HG02642 (cell line): ENCODE measurements around the gene OSBPL9.
A peak's percentile ranks its signal among the peaks of the same experiment; 100 is the strongest.

ENCODE experiments used
- ATAC-seq: cut with Tn5 transposase; IDR thresholded peaks from one replicate; pipeline ENCODE4 v1.9.1; 2021; ENCODE audit warnings: mild to moderate bottlenecking; ENCODE audit not compliant: unreplicated experiment, poor library complexity

Gene OSBPL9, protein sequence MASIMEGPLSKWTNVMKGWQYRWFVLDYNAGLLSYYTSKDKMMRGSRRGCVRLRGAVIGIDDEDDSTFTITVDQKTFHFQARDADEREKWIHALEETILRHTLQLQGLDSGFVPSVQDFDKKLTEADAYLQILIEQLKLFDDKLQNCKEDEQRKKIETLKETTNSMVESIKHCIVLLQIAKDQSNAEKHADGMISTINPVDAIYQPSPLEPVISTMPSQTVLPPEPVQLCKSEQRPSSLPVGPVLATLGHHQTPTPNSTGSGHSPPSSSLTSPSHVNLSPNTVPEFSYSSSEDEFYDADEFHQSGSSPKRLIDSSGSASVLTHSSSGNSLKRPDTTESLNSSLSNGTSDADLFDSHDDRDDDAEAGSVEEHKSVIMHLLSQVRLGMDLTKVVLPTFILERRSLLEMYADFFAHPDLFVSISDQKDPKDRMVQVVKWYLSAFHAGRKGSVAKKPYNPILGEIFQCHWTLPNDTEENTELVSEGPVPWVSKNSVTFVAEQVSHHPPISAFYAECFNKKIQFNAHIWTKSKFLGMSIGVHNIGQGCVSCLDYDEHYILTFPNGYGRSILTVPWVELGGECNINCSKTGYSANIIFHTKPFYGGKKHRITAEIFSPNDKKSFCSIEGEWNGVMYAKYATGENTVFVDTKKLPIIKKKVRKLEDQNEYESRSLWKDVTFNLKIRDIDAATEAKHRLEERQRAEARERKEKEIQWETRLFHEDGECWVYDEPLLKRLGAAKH

DNA sequence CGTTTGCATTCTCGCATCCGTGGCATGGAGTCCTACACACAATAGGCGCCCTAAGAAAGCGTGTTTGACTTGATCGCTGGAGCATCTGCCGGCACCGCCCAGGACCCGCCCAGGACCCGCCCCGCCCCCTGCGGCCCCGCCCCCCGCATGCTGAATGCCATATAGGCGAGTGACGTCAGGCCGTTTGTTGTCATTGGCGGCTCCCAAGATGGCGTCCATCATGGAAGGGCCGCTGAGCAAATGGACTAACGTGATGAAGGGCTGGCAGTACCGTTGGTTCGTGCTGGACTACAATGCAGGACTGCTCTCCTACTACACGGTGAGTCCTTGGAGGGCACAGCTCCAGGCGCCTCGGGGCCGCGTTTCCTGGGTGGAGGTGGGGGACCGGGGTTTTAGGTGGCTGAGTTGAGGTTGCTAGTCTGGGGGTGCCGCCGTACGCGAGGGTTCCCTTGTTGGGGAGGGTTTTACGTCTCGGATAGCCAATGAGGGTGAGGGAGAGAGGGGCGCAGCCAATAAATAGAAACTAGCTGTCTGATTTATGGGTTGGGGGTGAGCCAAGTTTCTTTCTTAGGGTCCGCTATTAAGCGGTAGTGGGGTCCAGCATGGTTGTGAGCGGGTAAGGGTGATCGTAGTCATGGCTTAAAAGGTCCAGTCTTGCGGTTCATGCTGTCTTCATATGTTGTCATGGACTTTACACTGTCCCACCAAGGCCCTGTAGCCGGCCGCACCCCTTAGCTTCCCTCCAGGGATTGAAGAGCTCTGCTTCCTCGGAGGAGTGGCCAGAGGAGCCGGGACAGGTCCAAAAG, at the start of gene OSBPL9:
Gene OSBPL9 (plus strand): TSS at position 190 of the 806 bp plus-strand sequence. CDS start 19 bp downstream, at position 209.
- peak; percentile 92 for ATAC-seq

DNA sequence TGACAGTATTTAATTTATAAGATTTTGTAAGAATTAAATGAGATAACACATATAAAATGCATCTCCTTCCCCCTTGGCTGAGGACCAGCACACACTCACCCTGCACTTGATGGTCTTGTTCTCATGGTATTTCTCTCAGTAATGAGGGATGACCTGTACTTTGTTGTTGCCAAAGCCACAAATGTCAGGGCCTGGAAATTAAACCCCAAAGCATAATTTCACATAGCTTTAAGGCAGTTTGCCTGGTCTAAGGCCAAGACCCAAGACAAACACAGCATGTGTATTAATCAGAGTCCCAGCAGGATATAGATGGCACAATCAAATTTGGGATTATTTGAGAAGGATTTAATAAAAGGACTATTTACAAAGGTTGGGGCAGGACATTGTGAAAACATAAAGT, 49.2 kb upstream of the OSBPL9 start:
- no peak for ATAC-seq

DNA sequence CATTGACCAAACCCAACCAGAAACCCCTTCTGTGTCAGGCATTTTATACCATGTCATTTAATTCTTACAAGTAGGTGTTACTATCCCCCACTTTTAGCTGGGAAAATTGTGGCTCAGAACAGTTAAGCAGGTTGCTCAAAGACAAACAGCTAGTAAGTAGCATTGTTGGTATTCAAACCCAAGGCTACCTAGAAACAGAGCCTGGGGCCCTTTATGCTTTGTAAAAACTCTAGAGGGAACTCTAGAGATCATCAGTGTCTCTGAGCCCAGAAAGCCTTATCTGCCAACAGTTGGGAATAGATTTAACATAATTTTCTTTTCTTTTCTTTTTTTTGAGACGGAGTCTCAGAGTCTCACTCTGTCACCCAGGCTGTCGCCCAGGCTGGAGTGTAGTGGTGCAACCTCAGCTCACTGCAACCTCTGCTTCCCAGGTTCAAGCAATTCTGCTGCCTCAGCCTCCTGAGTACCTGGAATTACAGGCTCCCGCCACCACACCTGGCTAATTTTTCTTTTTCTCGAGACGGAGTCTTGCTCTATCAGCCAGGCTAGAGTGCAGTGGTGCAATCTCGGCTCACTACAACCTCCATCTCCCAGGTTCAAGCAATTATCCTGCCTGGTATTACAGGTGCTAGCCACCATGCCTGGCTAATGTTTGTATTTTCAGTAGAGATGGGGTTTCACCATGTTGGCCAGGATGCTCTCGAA, 48.5 kb upstream of the OSBPL9 start:
- ATAC-seq: no peak

DNA sequence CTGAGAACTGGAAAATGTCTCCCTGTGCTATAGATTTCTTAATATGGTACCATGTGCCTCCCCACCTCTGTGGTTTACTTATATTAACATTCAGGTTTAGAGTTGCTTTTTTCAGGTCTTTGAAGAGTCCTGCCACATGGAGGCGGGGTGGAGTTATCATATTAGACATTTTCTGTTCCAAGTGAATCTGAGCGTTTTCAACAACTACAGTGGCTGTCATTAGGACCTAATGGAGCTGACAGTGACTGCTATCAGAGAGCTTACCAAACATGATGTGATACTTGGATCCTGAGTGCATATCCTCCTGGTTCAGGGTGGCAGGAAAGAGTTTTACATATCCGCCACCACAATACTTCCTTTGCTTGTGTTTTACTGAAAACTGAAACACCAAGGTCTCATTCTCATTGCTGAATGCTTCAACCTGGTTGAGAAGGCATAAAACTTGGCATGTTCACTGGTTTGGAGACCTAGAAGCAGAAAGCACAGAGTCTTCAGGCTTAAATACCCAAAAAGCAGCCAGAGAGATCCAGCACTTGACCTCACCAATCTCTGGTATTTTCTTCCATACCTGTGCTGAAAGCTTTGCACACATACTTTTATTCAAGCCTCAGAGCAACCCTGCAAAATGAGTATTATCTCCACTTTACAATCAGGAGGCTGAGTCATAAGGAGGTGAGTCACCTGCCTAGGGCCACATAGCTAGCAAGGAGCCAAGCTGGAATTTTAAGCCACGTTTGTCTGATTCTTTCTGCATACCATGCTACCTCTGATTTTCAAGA, 47.4 kb upstream of the OSBPL9 start:
- ATAC-seq: peak; percentile 84

DNA sequence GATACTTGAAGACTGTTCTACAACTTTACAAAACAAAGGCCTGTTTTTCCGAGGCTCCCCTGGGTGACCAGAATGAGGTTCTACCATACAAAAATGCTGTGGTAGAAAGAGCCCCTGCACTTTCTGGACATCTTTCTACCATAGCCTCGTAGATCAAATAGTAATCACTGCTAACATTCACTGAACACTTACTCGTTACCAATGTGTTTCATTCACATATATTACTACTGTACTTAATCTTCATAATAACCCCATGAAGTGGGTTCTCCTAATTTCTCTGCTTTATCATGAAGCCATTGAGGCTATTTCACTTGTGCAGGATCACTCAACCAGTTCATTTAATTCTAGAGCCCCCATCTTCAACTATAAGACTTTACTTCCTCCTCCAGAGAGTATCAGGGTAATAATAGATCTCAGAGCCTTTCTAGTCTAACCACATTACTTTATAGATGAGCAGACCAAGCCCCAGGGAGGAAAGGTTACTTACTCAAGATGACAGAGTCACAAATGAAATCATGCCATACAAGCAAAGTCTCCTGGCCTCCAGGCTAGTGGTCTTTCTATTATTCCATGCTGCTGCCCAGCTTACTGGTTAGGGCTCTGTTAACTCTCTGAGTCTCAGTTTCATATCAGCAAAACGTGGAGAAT, 46.7 kb upstream of the OSBPL9 start:
- ATAC-seq: no peak

DNA sequence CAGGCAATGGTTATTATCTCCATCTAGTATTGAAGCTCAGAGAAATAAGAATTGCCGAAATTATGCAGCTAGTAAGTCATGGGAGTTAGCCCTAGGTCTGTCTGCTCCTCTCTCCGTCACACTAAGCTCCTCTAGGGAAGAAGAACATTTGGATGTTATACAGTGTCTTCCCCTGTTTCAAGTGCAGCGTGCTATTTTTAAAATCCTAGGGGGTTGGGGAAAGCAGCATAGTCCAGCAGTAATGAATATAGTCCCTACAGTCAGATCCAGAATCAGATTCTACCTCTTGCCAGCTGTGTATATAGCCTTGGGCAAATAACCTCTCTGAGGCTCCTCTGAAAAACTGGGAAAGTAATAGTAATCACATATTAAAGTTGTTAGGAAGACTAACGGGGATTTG, 44.5 kb upstream of the OSBPL9 start:
- no peak for ATAC-seq

DNA sequence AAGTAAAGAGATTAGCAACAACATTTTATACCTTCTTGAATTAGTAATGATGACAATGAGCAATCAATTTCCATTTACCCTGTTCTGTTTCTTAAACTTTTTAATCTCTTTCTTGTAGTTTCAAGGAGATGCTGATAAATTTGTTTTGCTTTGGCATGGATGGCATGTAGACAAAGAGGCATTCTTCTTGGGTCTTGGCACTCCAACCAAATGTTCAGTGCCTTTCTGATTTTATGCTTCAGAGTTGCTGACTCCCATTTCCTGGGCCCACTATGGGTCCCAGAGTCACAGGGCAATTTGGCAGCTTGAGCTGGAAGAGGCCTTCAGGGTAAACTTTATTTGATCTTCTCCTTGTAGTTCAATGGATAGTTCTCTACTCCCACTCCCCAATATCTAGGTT, 42.1 kb upstream of the OSBPL9 start:
- ATAC-seq: no peak

DNA sequence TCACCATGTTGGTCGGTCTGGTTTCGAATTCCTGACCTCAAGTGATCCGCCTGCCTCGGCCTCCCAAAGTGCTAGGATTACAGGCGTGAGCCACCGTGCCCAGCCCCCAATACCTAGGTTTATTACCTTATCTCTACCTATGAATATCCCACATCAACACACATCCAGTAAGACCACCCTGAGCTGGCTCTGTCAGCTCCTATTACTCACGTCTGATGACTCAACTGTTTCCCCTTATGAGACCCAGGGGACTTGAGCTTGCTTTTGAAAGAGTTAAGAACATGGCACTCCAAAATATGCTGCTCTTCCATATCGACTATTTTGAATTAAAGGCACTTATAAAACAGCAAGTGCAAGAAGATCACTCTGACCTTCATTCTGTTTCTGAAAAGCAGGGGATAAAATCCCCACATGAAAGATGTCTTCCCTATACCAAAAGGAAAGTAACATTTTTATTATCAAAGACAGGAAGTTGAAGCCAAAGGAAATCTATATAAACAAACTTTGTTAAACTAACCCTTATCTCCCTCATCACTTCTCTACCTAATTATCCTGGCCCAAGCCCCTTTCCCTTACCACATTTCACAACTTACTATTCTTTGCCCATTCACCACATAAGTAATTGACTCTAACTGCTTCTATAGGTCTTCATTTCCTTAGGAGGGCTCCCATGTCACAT, 41.3 kb upstream of the OSBPL9 start:
- no peak for ATAC-seq

DNA sequence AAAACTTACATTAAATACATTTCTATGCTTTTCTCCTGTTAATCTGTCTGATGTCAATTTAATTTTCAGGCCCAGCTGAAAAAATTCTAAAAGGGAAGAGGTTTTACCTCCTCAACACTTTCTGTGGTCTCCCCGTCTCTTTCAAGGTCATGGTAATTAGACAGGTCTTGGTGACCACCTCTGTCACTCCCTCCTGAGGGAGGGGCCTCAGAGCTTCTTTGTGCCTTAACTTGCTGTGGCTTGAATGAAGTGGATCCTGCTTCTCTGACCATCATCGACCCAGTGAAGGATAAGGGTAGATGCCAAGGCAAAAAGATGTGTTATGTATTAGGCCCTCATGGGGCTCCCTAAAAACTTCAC, 40.8 kb upstream of the OSBPL9 start:
- no peak for ATAC-seq

DNA sequence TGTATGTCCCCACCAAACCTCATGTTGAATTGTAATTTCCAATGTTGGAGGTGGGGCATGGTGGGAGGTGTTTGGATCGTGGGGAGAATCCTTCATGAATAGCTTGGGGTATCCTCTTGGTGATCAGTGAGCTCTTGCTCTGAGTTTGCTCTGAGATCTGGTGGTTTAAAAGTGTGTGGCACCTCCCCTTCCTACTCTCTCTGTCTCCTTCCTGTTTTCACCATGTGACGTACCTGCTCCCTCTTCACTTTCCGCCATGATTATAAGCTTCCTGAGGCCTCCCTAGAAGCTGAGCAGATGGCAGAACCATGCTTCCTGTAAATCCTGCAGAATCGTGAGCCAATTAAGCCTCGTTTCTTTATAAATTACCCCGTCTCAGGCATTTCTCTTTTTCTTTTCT, 40.0 kb upstream of the OSBPL9 start:
- ATAC-seq: no peak

DNA sequence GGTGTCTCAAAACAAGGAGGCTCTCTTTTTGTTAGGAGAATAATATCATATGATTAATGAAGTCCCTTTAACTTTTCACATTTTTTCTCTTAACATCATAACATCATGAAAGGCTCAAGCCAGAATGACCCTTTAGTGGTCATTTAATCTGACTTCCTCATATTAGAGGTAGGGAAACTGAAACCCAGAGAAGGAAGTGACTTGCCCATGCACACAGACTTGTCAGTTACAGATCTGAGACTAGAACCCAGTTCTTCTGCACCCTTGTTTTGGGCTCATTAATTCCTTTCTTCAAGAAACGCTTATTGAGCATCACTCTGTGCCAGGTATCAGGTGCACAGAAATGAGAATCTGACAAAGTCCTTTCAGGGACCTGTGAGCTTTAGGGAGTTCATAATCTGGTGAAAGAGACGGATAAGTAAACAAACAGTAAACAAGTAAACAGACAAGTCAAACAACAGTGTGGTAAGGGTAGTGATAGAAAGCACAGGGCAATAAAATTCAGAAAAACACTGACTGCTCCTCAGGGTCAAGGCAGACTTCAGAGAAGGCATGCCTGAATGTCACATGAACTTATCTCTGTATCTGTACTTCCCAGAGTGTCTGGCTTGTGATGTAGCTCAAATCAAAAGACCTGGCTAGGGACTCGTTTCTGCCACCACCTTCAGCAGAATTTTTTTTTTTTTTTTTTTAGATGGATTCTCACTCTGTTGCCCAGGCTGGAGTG, 38.3 kb upstream of the OSBPL9 start:
- peak; percentile 75 for ATAC-seq

DNA sequence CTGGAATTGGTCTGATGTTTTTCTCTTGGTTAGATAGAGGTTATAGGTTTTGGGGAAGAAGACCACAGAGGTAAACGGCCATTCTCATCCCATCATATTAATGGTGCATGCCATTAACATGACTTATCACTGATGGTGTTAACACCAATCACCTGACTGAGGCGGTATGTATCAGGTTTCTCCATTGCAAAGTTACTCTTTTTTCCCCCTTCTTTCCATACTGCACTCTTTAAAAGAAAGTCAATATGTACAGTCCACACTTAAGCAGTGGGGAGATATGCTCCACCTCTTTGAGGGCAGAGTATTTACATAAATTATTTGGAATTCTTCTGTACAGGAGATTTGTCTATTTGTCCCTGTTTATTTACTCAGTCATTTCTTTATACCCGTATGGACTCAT, 35.7 kb upstream of the OSBPL9 start:
- no peak for ATAC-seq

DNA sequence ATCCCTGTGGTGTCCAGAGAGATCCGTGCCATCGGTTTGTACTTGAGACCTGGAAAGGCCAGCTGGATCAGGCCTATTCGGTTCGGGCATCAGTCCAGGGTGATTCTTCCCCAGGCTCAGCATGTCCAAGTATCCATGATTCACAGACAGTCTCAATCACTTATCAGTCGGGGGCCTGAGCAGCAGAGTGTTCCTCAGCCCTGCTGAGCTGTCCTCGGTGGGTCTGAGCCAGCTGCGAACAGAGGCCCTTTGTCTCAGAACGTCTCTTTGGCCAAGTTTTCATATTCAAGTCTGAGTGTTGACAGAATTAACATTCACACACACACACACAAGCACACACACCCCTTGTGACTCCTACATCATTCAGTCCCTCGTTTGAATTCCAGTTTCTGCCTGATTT, 33.4 kb upstream of the OSBPL9 start:
- no peak for ATAC-seq

DNA sequence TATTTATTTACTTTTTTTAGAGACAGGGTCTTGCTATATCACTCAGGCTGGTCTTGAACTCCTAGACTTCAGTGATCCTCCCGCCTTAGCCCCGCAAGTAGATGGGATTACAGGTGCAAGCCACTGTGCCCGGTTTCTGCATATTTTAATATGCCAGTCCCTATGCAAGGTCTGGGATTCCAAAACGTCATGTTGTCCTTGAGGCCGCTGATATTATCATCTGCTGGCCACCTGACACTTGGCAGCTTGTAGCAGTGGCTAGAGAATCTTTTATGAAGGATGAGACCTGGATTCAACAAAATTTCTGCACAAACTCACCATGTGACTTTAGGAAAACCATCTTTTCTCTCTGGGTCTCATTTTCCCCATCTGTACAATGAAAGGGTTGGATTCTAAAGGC, 32.9 kb upstream of the OSBPL9 start:
- ATAC-seq: no peak

DNA sequence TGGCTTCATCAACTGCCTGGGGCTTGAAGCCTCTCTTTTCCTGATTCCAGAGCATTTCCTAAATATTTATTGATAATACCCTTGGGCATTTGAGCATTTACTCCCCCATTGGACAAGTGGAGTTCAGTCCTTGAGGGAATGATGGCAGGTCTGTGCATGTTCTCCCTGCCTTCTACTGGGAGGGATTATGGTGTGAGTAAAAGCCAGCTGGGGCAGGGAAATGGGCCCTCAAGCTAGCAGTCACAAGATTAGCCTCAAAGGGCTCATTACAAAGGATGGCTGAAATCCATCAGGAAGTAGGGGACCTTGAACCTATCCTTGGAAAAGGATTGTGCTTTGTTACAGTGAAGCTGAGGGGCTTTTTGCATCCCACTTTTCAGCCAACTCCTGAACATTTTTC, 24.2 kb upstream of the OSBPL9 start:
- no peak for ATAC-seq

DNA sequence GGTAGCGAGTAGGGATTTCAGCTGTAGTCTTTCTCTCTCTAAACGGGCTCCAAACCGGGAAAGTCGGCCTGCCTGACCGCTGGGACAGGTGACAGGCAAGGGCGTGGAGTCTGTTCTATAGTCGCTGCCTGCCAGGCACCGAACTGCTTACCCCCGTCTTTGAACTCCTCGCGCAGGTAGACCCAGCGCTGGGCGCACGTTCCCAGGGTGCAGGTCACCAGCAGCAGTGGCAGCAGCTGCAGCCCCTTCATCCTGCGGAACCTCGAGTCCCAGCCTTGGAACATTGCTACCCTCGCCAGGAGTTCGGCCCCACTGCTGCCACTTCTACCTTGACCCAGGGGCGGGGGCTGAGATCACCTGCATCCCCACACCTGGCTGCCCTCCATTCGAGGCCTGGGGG, 22.2 kb upstream of the OSBPL9 start:
- no peak for ATAC-seq

DNA sequence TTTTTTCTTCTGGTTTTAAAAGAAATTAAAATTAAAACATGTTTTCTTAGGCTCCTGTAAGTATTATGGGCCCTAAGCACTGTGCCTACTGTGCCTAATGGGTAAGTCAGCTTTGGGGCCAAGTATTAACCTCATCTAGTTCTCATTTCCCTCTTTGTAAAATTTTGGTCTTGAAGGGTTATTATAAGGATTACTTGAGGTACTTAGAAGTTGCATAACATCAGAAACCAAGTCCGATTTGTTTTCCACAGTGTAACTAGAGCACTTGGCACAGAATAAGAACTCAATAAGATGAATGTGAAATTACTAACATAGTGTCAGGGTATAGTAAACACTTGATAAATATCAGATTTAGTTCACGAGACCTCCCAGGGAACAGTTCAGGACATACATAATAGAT, 16.4 kb upstream of the OSBPL9 start:
- ATAC-seq: no peak

DNA sequence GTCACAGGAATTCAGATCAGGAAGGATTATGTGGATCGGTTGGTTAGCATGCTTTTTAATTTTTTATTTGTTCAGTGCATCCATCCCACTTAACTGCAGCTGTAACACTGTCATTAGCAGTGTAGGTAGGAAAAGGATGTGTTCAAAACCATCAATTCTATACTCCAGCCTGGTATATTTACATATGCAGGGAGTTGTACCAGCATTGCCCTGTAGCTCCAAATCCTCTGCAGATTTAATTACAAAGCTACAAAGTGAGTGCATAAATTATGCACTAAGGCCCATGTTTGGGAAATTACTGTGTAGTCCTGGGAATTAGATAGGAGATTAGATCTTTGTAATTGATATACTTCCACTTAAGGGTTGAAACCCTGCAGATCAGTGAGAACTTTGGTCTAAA, 15.9 kb upstream of the OSBPL9 start:
- no peak for ATAC-seq
